Heart left ventricle (tissue), 16 donors: ENCODE data around the gene TBX4. TPM values are rescaled to one million over a fixed set of nuclear protein-coding genes. Genes with fewer than 3 reads are reported as not detected.
A peak's percentile ranks its signal among the peaks of the same experiment; 100 is the strongest.

Experiments
- ATAC-seq, 4 donors: fragments of 200-7000 bp; cut with Tn5 transposase; one replicate each; pipeline ENCODE4 v1.9.1; 2020 to 2022; ENCODE audit warnings: moderate library complexity in 4 of 4, mild to moderate bottlenecking in 3 of 4, moderate number of reproducible peaks in 1 of 4
- DNase-seq, 5 donors: peaks; one replicate each; pipeline ENCODE4 v3.0.0-alpha.2; 2020
- H3K27ac ChIP-seq, 12 donors: fragments of 200-600 bp; sonication (generic) in 4 of 12; one replicate each; pipeline versions ENCODE4 v1.5.0 to v1.8.0; 2016 to 2022; ENCODE audit warnings: mild to moderate bottlenecking in 2 of 12
- H3K27me3 ChIP-seq, 9 donors: fragments of 200-600 bp; sonication (generic) in 2 of 9; one replicate each; pipeline versions ENCODE4 v1.5.1 to v1.8.0; 2016 to 2022; ENCODE audit warnings: mild to moderate bottlenecking in 3 of 9
- H3K36me3 ChIP-seq, 9 donors: fragments of 200-600 bp; sonication (generic) in 2 of 9; one replicate each; pipeline versions ENCODE4 v1.5.0 to v1.8.0; 2018 to 2022; ENCODE audit warnings: mild to moderate bottlenecking in 2 of 9
- H3K4me1 ChIP-seq, 12 donors: fragments of 200-600 bp; sonication (generic) in 4 of 12; one replicate each; pipeline versions ENCODE4 v1.5.0 to v1.8.0; 2016 to 2022; ENCODE audit warnings: mild to moderate bottlenecking in 3 of 12
- H3K4me3 ChIP-seq, 12 donors: fragments of 200-600 bp; sonication (generic) in 4 of 12; one replicate each; pipeline versions ENCODE4 v1.5.0 to v1.8.0; 2017 to 2022; ENCODE audit warnings: mild to moderate bottlenecking in 9 of 12, moderate library complexity in 4 of 12
- H3K9me3 ChIP-seq, 12 donors: fragments of 200-600 bp; sonication (generic) in 4 of 12; one replicate each; pipeline versions ENCODE4 v1.5.0 to v1.8.0; 2016 to 2022; ENCODE audit warnings: mild to moderate bottlenecking in 1 of 12
- CTCF ChIP-seq, 12 donors: fragments of 200-600 bp; sonication (generic) in 4 of 12; IDR thresholded peaks; one replicate each; pipeline versions ENCODE4 v1.5.0 to v1.8.0; 2018 to 2022; ENCODE audit warnings: antibody characterized with exemption in 12 of 12, mild to moderate bottlenecking in 5 of 12
- POLR2A ChIP-seq, 2 donors: fragments of 450-650 bp; IDR thresholded peaks; one replicate each; pipeline ENCODE4 v1.6.1; 2017; ENCODE audit warnings: antibody characterized with exemption in 2 of 2, mild to moderate bottlenecking in 2 of 2, moderate library complexity in 2 of 2
- WGBS, 4 donors: extraction: QIAGEN DNeasy Blood & Tissue Kit in 2 of 4; methylation state at CpG; one replicate each; pipeline versions ENCODE4 v1.1.5 to v1.1.7; 2013 to 2018; 5-methylcytosine and 5-hydroxymethylcytosine counted together
- intact Hi-C, 10 donors: fragments of 100-400 bp; cut with DNase I; formaldehyde crosslinking; loops; one replicate each; pipeline versions ENCODE4 v1.11.1 to v1.14.2; 2022
- polyA plus RNA-seq, 2 donors: library from polyadenylated mRNA; stranded (reverse); fragments of 200-250 nt; gene quantifications; one replicate each; pipeline ENCODE4 v1.2.3, GENCODE V29; 2013
- total RNA-seq, 9 donors: library from RNA; depleted of rRNA in 2 of 9; stranded (reverse); fragments of >200 nt in 2 of 9; fragmentation: NEBNext Ultra II Directional in 3 of 9; extraction: Animal tissue kit (Norgen Biotek cat#: 25700) in 3 of 9; gene quantifications; one replicate each; pipeline versions ENCODE4 v1.1.0 to v1.2.4, GENCODE V29; 2016 to 2023
- donor health status: ischemic (EF 13 %, LVEDD 7.1; RV severe dilation, severe dysfunction).
- donor health status: healthy with polysubstance abuse.
- donor health status: DM: no; HTN: yes; CAD: no.
- donor health status: DM: no; HTN: no; CAD: no.
- donor health status: ischemic (EF 25% LVEDD 6.9; RV normal size, moderate dysfunction).
- donor health status: ischemic (EF 25% LVEDD 5.7; RV mildly dilated, moderate dysfunction).
- donor health status: healthy.
- donor health status: DM: yes; HTN: yes; CAD: no.
- donor health status: ischemic (EF 35%, LVEDD 5.7; RV mildly dilated, moderate dysfunction).
- donor health status: nonischemic (EF 11% LVEDD 7.7; RV severe dilation, severe dysfunction).
- donor health status: DM: yes; HTN: yes; CAD: no.
- donor health status: PGD.
- donor health status: ischemic (EF 29% LVEDD 5.4; RV normal size, mild dysfunction).
- donor health status: nonischemic (EF 23%, LVEDD 6.1; RV moderate dilation, normal function).

TBX4 gene
- total and polyA plus RNA-seq, 11 donors = 0.07 to 0.29 (median 0.10) TPM; not detected in 7

- Histone ChIP-seq H3K27ac (peak overlapping the region in 9 of 12 donors; percentile 11 to 68 (median 47)), H3K4me3 (peak overlapping the region in 9 of 12 donors; percentile 11 to 48 (median 35)), H3K9me3 (no peaks in the 10 kb centered on the region), H3K27me3 (peaks cover 0 to 25% (median 11%) of the 10 kb centered on the region in 9 donors), H3K4me1 (peaks cover 0 to 52% (median 29%) of the 10 kb centered on the region in 12 donors), H3K36me3 (no peaks in the 10 kb centered on the region)
- ATAC-seq = no peak
- intact Hi-C loops = loop anchor here in 9 of 10 donors (5.0 to 10.0 kb wide), 6 partner anchors 136 to 691 kb away; partner anchors contain the start of gene MED13 (in 5 of the 9)
- WGBS, 4 donors = 69 to 85% (median 80%) methylated on average over 6 of the region's 6 CpGs
- TF ChIP-seq CTCF (IDR thresholded peaks at IDR 0.05) (no peak), POLR2A (IDR thresholded peaks at IDR 0.05) (no peak)
- DNase-seq = no peak
These were observed 36.0 kb upstream of the TBX4 start for GRCh38 chr17:61416211-61416539.

- Histone ChIP-seq H3K9me3 (no peaks in the 10 kb centered on the region), H3K4me1 (peaks cover 0 to 46% (median 27%) of the 10 kb centered on the region in 12 donors), H3K36me3 (no peaks in the 10 kb centered on the region), H3K4me3 (peak overlapping the region in 10 of 12 donors; percentile 24 to 48 (median 34)), H3K27ac (peak overlapping the region in 9 of 12 donors; percentile 11 to 68 (median 47)), H3K27me3 (peaks cover 0 to 26% (median 9%) of the 10 kb centered on the region in 9 donors)
- intact Hi-C loops = loop anchor here (1.0 to 10.0 kb wide), 8 partner anchors 133 to 692 kb away; partner anchors contain the start of gene MED13 (in 5 of the 10)
- DNase-seq (peak; percentile 87 to 93 (median 93)), ATAC-seq (peak; percentile 65 to 83 (median 82))
- 15 to 23% (median 19%) methylated on average over 23 to 43 of the region's 43 CpGs for WGBS, 4 donors
- TF ChIP-seq CTCF (IDR thresholded peaks at IDR 0.05) (peak; percentile 91 to 99 (median 95)), POLR2A (IDR thresholded peaks at IDR 0.05) (peak in 1 of 2 donors; percentile 10)
These were observed 35.5 kb upstream of the TBX4 start for GRCh38 chr17:61416540-61417363.

GRCh38 chr17:61418449-61418848, 33.8 kb upstream of the TBX4 start:
- DNase-seq (no peak), ATAC-seq (no peak)
- 89 to 97% (median 93%) methylated on average over 2 of the region's 2 CpGs for WGBS, 4 donors
- Histone ChIP-seq H3K9me3 (no peaks in the 10 kb centered on the region), H3K36me3 (no peaks in the 10 kb centered on the region), H3K27me3 (peaks cover 0 to 42% (median 19%) of the 10 kb centered on the region in 9 donors), H3K27ac (no peak overlapping the region), H3K4me3 (no peak overlapping the region), H3K4me1 (peaks cover 0 to 33% (median 21%) of the 10 kb centered on the region in 12 donors)
- intact Hi-C loops = loop anchor here in 9 of 10 donors (5.0 to 10.0 kb wide), 6 partner anchors 134 to 694 kb away; partner anchors contain the start of gene MED13 (in 5 of the 9)
- TF ChIP-seq CTCF (IDR thresholded peaks at IDR 0.05) = no peak
- TF ChIP-seq POLR2A (IDR thresholded peaks at IDR 0.05) = no peak

GRCh38 chr17:61419496-61420046, 32.7 kb upstream of the TBX4 start:
- H3K36me3 ChIP-seq = no peaks in the 10 kb centered on the region
- no peak overlapping the region for H3K4me3 ChIP-seq
- intact Hi-C loops = loop anchor here in 9 of 10 donors (5.0 to 10.0 kb wide), 7 partner anchors 128 to 695 kb away; partner anchors contain the start of gene MED13 (in 5 of the 9)
- H3K4me1 ChIP-seq = peaks cover 0 to 24% (median 12%) of the 10 kb centered on the region in 12 donors
- H3K27me3 ChIP-seq = peaks cover 0 to 53% (median 19%) of the 10 kb centered on the region in 9 donors
- TF ChIP-seq CTCF (IDR thresholded peaks at IDR 0.05) = no peak
- no peak for TF ChIP-seq POLR2A (IDR thresholded peaks at IDR 0.05)
- DNase-seq (no peak), ATAC-seq (no peak)
- H3K9me3 ChIP-seq = no peaks in the 10 kb centered on the region
- 79 to 81% (median 79%) methylated on average over 8 of the region's 8 CpGs for WGBS, 4 donors
- no peak overlapping the region for H3K27ac ChIP-seq
